ENCODE data around the gene AQP1.

AQP1 gene

GRCh38 chr7:30938435-30939316 is 27.0 kb downstream of the AQP1 start:
- POLR2A ChIA-PET, result no interaction called here
- no peak overlapping the region for H3K4me3 ChIP-seq (ENCODE audit: low read depth, low read length)
- TF ChIP-seq CTCF (IDR thresholded peaks at IDR 0.05; ENCODE audit: insufficient read depth, low read length, missing control alignments), result peak; percentile 97
- CTCF ChIA-PET, result interaction anchor here (0.7 to 7.6 kb wide), 56 partner anchors 8 to 799 kb away, joined by 3 to 77 read pairs (median 6); partner anchors contain the start of genes AQP1 and GHRHR
- DNase-seq (ENCODE audit: low read depth, low spot score), result no peak

GRCh38 chr7:30941582-30942323 is 30.1 kb downstream of the AQP1 start:
- no peak for TF ChIP-seq CTCF (IDR thresholded peaks at IDR 0.05; ENCODE audit: insufficient read depth, low read length, missing control alignments)
- DNase-seq (ENCODE audit: low read depth, low spot score), result no peak
- CTCF ChIA-PET, result interaction anchor here (1.6 to 1.8 kb wide), 2 partner anchors 12 to 181 kb away, joined by 4 to 5 read pairs; no protein-coding TSS in a partner anchor
- POLR2A ChIA-PET, result no interaction called here
- no peak overlapping the region for H3K4me3 ChIP-seq (ENCODE audit: low read depth, low read length)

GRCh38 chr7:30950197-30950596 is 38.5 kb downstream of the AQP1 start:
- CTCF ChIA-PET, result interaction anchor here (2.7 kb wide), 1 partner anchor 11 kb away, joined by 17 read pairs; no protein-coding TSS in a partner anchor
- H3K4me3 ChIP-seq (ENCODE audit: low read depth, low read length), result no peak overlapping the region
- no peak for DNase-seq (ENCODE audit: low read depth, low spot score)
- no peak for TF ChIP-seq CTCF (IDR thresholded peaks at IDR 0.05; ENCODE audit: insufficient read depth, low read length, missing control alignments)
- POLR2A ChIA-PET, result no interaction called here

GRCh38 chr7:30954914-30955313 is 43.3 kb downstream of the AQP1 start:
- CTCF ChIA-PET, result interaction anchor here (2.7 kb wide), 1 partner anchor 16 kb away, joined by 19 read pairs; no protein-coding TSS in a partner anchor

GRCh38 chr7:30956704-30957103 is 45.1 kb downstream of the AQP1 start:
- no peak overlapping the region for H3K4me3 ChIP-seq (ENCODE audit: low read depth, low read length)
- TF ChIP-seq CTCF (IDR thresholded peaks at IDR 0.05; ENCODE audit: insufficient read depth, low read length, missing control alignments), result no peak
- DNase-seq (ENCODE audit: low read depth, low spot score), result no peak
- ChIA-PET CTCF (interaction anchor here (0.7 to 2.1 kb wide), 2 partner anchors 18 to 22 kb away, joined by 4 to 11 read pairs; no protein-coding TSS in a partner anchor), POLR2A (no interaction called here)

More at GRCh38 chr7:30954914-30955313, 43.3 kb downstream of the AQP1 start:
- H3K4me3 ChIP-seq (ENCODE audit: low read depth, low read length), result no peak overlapping the region
- TF ChIP-seq CTCF (IDR thresholded peaks at IDR 0.05; ENCODE audit: insufficient read depth, low read length, missing control alignments), result no peak
- POLR2A ChIA-PET, result no interaction called here
- DNase-seq (ENCODE audit: low read depth, low spot score), result no peak

GRCh38 chr7:30963842-30964241 is 52.2 kb downstream of the AQP1 start, which contains the start of gene GHRHR:
GHRHR (plus strand) TSS chr7:30963953; CDS start chr7:30964069, 116 bp downstream.
- no peak for DNase-seq (ENCODE audit: low read depth, low spot score)
- CTCF ChIA-PET, result interaction anchor here (1.1 to 4.9 kb wide), 2 partner anchors 17 to 25 kb away, joined by 3 to 24 read pairs; no protein-coding TSS in a partner anchor
- no peak within 1 kb of the TSS for H3K4me3 ChIP-seq (ENCODE audit: low read depth, low read length)
- POLR2A ChIA-PET, result no interaction called here
- TF ChIP-seq CTCF (IDR thresholded peaks at IDR 0.05; ENCODE audit: insufficient read depth, low read length, missing control alignments), result no peak
